HepG2 (cell line): ENCODE results near the gene COMT. TPM values are rescaled to one million over a fixed set of nuclear protein-coding genes. Genes with fewer than 3 reads are reported as not detected.

Experiments used
- ATM ChIP-seq: fragments of 450-650 bp; IDR thresholded peaks from 2 replicates; pipeline ENCODE4 v1.7.1; 2017; ENCODE audit warnings: mild to moderate bottlenecking, borderline replicate concordance
- EEA1 ChIP-seq: sonication (generic); formaldehyde crosslinking; IDR thresholded peaks from 2 replicates; pipeline ENCODE4 v1.5.1; 2020; ENCODE audit warnings: mild to moderate bottlenecking, missing genetic modification reagents, borderline replicate concordance
- FOSL1 ChIP-seq: sonication (generic); formaldehyde crosslinking; IDR thresholded peaks from 2 replicates; pipeline ENCODE4 v1.9.0; 2021; ENCODE audit warnings: missing genetic modification reagents, borderline replicate concordance
- FOXA1 ChIP-seq, 2 experiments: fragments of 450-650 bp in 1 of 2; sonication (generic) in 1 of 2; formaldehyde crosslinking in 1 of 2; IDR thresholded peaks; 2 replicates each; pipeline versions ENCODE4 v1.4.0 to v1.6.1; 2016 to 2020; ENCODE audit warnings: missing genetic modification reagents in 1 of 2
- MYNN ChIP-seq: sonication (generic); formaldehyde crosslinking; IDR thresholded peaks from 2 replicates; pipeline ENCODE4 v1.4.0; 2020; ENCODE audit warnings: mild to moderate bottlenecking, low read depth, missing genetic modification reagents
- NBN ChIP-seq: fragments of 450-650 bp; conservative IDR thresholded peaks from 2 replicates; pipeline ENCODE4 v1.6.1; 2017
- NCOA5 ChIP-seq: sonication (generic); formaldehyde crosslinking; IDR thresholded peaks from 2 replicates; pipeline ENCODE4 v1.4.0; 2020; ENCODE audit warnings: missing genetic modification reagents
- RXRA ChIP-seq: sonication (generic); formaldehyde crosslinking; IDR thresholded peaks from 2 replicates; pipeline ENCODE4 v1.5.1; 2020; ENCODE audit warnings: missing genetic modification reagents
- SKIL ChIP-seq: sonication (generic); formaldehyde crosslinking; IDR thresholded peaks from 2 replicates; pipeline ENCODE4 v1.8.0; 2022; ENCODE audit warnings: missing genetic modification reagents, mild to moderate bottlenecking, moderate library complexity, borderline replicate concordance
- SPEN ChIP-seq: sonication (generic); formaldehyde crosslinking; IDR thresholded peaks from 2 replicates; pipeline ENCODE4 v1.5.1; 2020; ENCODE audit warnings: low read depth, mild to moderate bottlenecking, missing genetic modification reagents
- SUZ12 ChIP-seq: fragments of 150-350 bp; IDR thresholded peaks from 2 replicates; pipeline ENCODE4 v1.6.1; 2014; ENCODE audit warnings: low read depth, low read length
- TBP ChIP-seq: sonication (generic); formaldehyde crosslinking; IDR thresholded peaks from 2 replicates; pipeline ENCODE4 v1.5.0; 2020; ENCODE audit warnings: missing genetic modification reagents
- ZMYM4 ChIP-seq: sonication (generic); formaldehyde crosslinking; IDR thresholded peaks from 2 replicates; pipeline ENCODE4 v1.8.1; 2023; ENCODE audit warnings: mild to moderate bottlenecking, missing genetic modification reagents
- ZNF205 ChIP-seq: IDR thresholded peaks from 2 replicates; pipeline ENCODE4 v1.6.1; 2018; ENCODE audit warnings: missing biosample characterization, missing genetic modification reagents
- ZNF225 ChIP-seq: sonication (generic); formaldehyde crosslinking; IDR thresholded peaks from 2 replicates; pipeline ENCODE4 v1.4.0; 2020; ENCODE audit warnings: mild to moderate bottlenecking, missing genetic modification reagents
- ZNF484 ChIP-seq: sonication (generic); formaldehyde crosslinking; IDR thresholded peaks from 2 replicates; pipeline ENCODE4 v1.5.1; 2020; ENCODE audit warnings: mild to moderate bottlenecking, low read depth, missing genetic modification reagents, borderline replicate concordance
- ZNF615 ChIP-seq: sonication (generic); formaldehyde crosslinking; IDR thresholded peaks from 2 replicates; pipeline ENCODE4 v1.5.0; 2020; ENCODE audit warnings: mild to moderate bottlenecking, missing genetic modification reagents, borderline replicate concordance
- ZNF792 ChIP-seq: IDR thresholded peaks from 2 replicates; pipeline ENCODE4 v1.6.1; 2016
- ZNF841 ChIP-seq: sonication (generic); formaldehyde crosslinking; IDR thresholded peaks from 2 replicates; pipeline ENCODE4 v1.8.1; 2023; ENCODE audit warnings: missing genetic modification reagents, borderline replicate concordance
- ZSCAN31 ChIP-seq: sonication (generic); formaldehyde crosslinking; IDR thresholded peaks from 2 replicates; pipeline ENCODE4 v1.5.0; 2020; ENCODE audit warnings: low read depth, mild to moderate bottlenecking, missing genetic modification reagents
- polyA plus RNA-seq, 8 experiments: library from polyadenylated mRNA; depleted of rRNA in 3 of 8; stranded (reverse) in 7 of 8; unstranded in 1 of 8; fragments of >200 nt; fragmentation: Illumina TruSeq in 4 of 8; extraction: Trizol in 4 of 8; gene quantifications; 2 replicates each; pipeline versions ENCODE4 v1.2.1 to v1.2.3, GENCODE V29; 2011 to 2016; ENCODE audit warnings: low read depth in 4 of 8, missing spikeins in 1 of 8, mixed read lengths in 1 of 8; ENCODE audit not compliant: insufficient read depth in 1 of 8
- total RNA-seq, 5 experiments: library from RNA; depleted of rRNA; stranded (reverse); fragments of >200 nt; fragmentation: Illumina TruSeq; extraction: Trizol; gene quantifications; 2 replicates each; pipeline ENCODE4 v1.2.3, GENCODE V29; 2016; ENCODE audit warnings: low read depth in 1 of 5
- TF ChIP-seq, protein P1 (sequence below): sonication (generic); formaldehyde crosslinking; IDR thresholded peaks from 2 replicates; pipeline ENCODE4 v1.8.1; 2022; ENCODE audit warnings: mild to moderate bottlenecking, missing genetic modification reagents
- TF ChIP-seq, protein P2 (sequence below): IDR thresholded peaks from 2 replicates; pipeline ENCODE4 v1.6.1; 2016
- TF ChIP-seq, protein P3 (sequence below): sonication (generic); formaldehyde crosslinking; IDR thresholded peaks from 2 replicates; pipeline ENCODE4 v1.9.0; 2021; ENCODE audit warnings: missing genetic modification reagents, borderline replicate concordance

COMT gene
- total and polyA plus RNA-seq, 2 of the 13 experiments (the other 11 are each of a cell fraction or from before 2014, with no cell fraction given): 156 to 162 TPM

- TF ChIP-seq SKIL (CRISPR knock-in tag) (peak; percentile 64; the same call in 1 of the 2 replicates), SPEN (CRISPR knock-in tag) (peak; percentile 91), ZNF615 (CRISPR knock-in tag) (peak; percentile 81; the same call in 1 of the 2 replicates), ATM (no peak), ZNF841 (CRISPR knock-in tag) (peak; percentile 88; the same call in 1 of the 2 replicates), RXRA (CRISPR knock-in tag) (peak; percentile 75; the same call in 1 of the 2 replicates), NBN (no peak), ZNF484 (CRISPR knock-in tag) (peak; percentile 93; the same call in 1 of the 2 replicates), FOSL1 (CRISPR knock-in tag) (peak; percentile 61; the same call in 1 of the 2 replicates), SUZ12 (no peak), ZSCAN31 (CRISPR knock-in tag) (peak; percentile 95), ZNF792 (peak; percentile 96), ZNF205 (CRISPR knock-in tag) (peak; percentile 63; the same call in 1 of the 2 replicates), ZMYM4 (peak; percentile 78), TBP (CRISPR knock-in tag) (no peak), MYNN (CRISPR knock-in tag) (0 out of 2 replicates have a peak, but pooled peaks have one; percentile 82), NCOA5 (CRISPR knock-in tag) (no peak), EEA1 (CRISPR knock-in tag) (peak; percentile 99; the same call in 1 of the 2 replicates), FOXA1 (IDR thresholded peaks at IDR 0.05) (no peak), FOXA1 (CRISPR knock-in tag; IDR thresholded peaks at IDR 0.05) (peak; percentile 75), ZNF225 (CRISPR knock-in tag) (peak; percentile 92; the same call in 1 of the 2 replicates)
- TF ChIP-seq, protein P1, sequence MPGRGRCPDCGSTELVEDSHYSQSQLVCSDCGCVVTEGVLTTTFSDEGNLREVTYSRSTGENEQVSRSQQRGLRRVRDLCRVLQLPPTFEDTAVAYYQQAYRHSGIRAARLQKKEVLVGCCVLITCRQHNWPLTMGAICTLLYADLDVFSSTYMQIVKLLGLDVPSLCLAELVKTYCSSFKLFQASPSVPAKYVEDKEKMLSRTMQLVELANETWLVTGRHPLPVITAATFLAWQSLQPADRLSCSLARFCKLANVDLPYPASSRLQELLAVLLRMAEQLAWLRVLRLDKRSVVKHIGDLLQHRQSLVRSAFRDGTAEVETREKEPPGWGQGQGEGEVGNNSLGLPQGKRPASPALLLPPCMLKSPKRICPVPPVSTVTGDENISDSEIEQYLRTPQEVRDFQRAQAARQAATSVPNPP (CRISPR knock-in tag): peak; percentile 97
- TF ChIP-seq, protein P2, sequence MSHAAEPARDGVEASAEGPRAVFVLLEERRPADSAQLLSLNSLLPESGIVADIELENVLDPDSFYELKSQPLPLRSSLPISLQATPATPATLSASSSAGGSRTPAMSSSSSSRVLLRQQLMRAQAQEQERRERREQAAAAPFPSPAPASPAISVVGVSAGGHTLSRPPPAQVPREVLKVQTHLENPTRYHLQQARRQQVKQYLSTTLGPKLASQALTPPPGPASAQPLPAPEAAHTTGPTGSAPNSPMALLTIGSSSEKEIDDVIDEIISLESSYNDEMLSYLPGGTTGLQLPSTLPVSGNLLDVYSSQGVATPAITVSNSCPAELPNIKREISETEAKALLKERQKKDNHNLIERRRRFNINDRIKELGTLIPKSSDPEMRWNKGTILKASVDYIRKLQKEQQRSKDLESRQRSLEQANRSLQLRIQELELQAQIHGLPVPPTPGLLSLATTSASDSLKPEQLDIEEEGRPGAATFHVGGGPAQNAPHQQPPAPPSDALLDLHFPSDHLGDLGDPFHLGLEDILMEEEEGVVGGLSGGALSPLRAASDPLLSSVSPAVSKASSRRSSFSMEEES (CRISPR knock-in tag): peak; percentile 94
- TF ChIP-seq, protein P3, sequence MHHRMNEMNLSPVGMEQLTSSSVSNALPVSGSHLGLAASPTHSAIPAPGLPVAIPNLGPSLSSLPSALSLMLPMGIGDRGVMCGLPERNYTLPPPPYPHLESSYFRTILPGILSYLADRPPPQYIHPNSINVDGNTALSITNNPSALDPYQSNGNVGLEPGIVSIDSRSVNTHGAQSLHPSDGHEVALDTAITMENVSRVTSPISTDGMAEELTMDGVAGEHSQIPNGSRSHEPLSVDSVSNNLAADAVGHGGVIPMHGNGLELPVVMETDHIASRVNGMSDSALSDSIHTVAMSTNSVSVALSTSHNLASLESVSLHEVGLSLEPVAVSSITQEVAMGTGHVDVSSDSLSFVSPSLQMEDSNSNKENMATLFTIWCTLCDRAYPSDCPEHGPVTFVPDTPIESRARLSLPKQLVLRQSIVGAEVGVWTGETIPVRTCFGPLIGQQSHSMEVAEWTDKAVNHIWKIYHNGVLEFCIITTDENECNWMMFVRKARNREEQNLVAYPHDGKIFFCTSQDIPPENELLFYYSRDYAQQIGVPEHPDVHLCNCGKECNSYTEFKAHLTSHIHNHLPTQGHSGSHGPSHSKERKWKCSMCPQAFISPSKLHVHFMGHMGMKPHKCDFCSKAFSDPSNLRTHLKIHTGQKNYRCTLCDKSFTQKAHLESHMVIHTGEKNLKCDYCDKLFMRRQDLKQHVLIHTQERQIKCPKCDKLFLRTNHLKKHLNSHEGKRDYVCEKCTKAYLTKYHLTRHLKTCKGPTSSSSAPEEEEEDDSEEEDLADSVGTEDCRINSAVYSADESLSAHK (CRISPR knock-in tag): no peak
Observed at GRCh38 chr22:19892257-19892879, 49.2 kb upstream of the COMT start (continued).
